Stomach (tissue), 9 donors: ENCODE data around the gene KISS1R. TPM values are rescaled to one million over a fixed set of nuclear protein-coding genes. Genes with fewer than 3 reads are reported as not detected.
A peak's percentile ranks its signal among the peaks of the same experiment; 100 is the strongest.
"Not testable (repeated sequence)": the region's sequence is repeated elsewhere in the genome, so short reads cannot be mapped to it uniquely, and the experiment has no call there.

Source experiments
- DNase-seq, 2 donors: peaks; one replicate each; pipeline versions ENCODE4 v3.0.0 to v3.0.0-alpha.2; 2013 to 2019
- H3K27ac ChIP-seq, 5 donors: fragments of 200-600 bp in 4 of 5; sonication (generic) in 4 of 5; one replicate each; pipeline ENCODE4 v1.5.1; 2013 to 2019; ENCODE audit warnings: mild to moderate bottlenecking in 1 of 5, moderate library complexity in 1 of 5
- H3K27me3 ChIP-seq, 3 donors: fragments of 200-600 bp; sonication (generic); one replicate each; pipeline ENCODE4 v1.5.1; 2017 to 2019; ENCODE audit warnings: mixed run types in 1 of 3
- H3K36me3 ChIP-seq, 4 donors: fragments of 200-600 bp; sonication (generic); 1 replicate in 3 of 4; 2 replicates in 1 of 4; pipeline ENCODE4 v1.5.1; 2016 to 2019
- H3K4me1 ChIP-seq, 4 donors: fragments of 200-600 bp; sonication (generic); one replicate each; pipeline ENCODE4 v1.5.1; 2016 to 2019
- H3K4me3 ChIP-seq, 4 donors: fragments of 200-600 bp; sonication (generic) in 3 of 4; one replicate each; pipeline ENCODE4 v1.5.1; 2016 to 2019; ENCODE audit warnings: mild to moderate bottlenecking in 1 of 4
- H3K9me3 ChIP-seq, 4 donors: fragments of 200-600 bp; sonication (generic); one replicate each; pipeline ENCODE4 v1.5.1; 2016 to 2019
- CTCF ChIP-seq, 7 experiments: fragments of 450-650 bp in 4 of 7; fragments of 200-600 bp in 3 of 7; sonication (generic) in 3 of 7; IDR thresholded peaks; one replicate each; pipeline ENCODE4 v1.5.1; 2016 to 2019; ENCODE audit warnings: antibody characterized with exemption in 7 of 7, control low read depth in 2 of 7, mild to moderate bottlenecking in 1 of 7
- EP300 ChIP-seq: sonication (generic); formaldehyde crosslinking; IDR thresholded peaks from one replicate; pipeline ENCODE4 v1.6.1; 2017; ENCODE audit warnings: antibody characterized with exemption
- POLR2A ChIP-seq, 4 donors: fragments of 450-650 bp; IDR thresholded peaks; one replicate each; pipeline ENCODE4 v1.6.1; 2016; ENCODE audit warnings: antibody characterized with exemption in 4 of 4, control low read depth in 2 of 4, mild to moderate bottlenecking in 1 of 4, moderate library complexity in 1 of 4
- POLR2AphosphoS5 ChIP-seq, 3 donors: sonication (generic); formaldehyde crosslinking; IDR thresholded peaks; one replicate each; pipeline ENCODE4 v1.6.1; 2016; ENCODE audit warnings: antibody characterized with exemption in 3 of 3
- WGBS, 5 donors: extraction: QIAGEN DNeasy Blood & Tissue Kit in 3 of 5; methylation state at CpG; one replicate each; pipeline versions ENCODE4 v1.1.5 to v1.1.7; 2013 to 2018; 5-methylcytosine and 5-hydroxymethylcytosine counted together
- intact Hi-C: fragments of 100-400 bp; cut with DNase I; formaldehyde crosslinking; loops from one replicate; pipeline ENCODE4 v1.15.1; 2023; ENCODE audit warnings: low total_unique reads
- polyA plus RNA-seq, 3 donors: library from polyadenylated mRNA; stranded (reverse); fragments of 200-250 nt; gene quantifications; one replicate each; pipeline ENCODE4 v1.2.3, GENCODE V29; 2013
- total RNA-seq, 5 donors: library from RNA; depleted of rRNA; stranded (reverse); fragments of >200 nt; gene quantifications; one replicate each; pipeline versions ENCODE4 v1.1.0 to v1.2.3, GENCODE V29; 2014 to 2016
- donor health status: healthy with polysubstance abuse.
- donor health status: Bipolar disorder and iron deficiency.
- donor health status: healthy.

KISS1R gene
- total and polyA plus RNA-seq, 8 donors: not detected

GRCh38 chr19:954672-955494 lies 37.8 kb downstream of the KISS1R start:
- WGBS, 5 donors: 73 to 87% (median 78%) methylated on average over 22 to 43 of the region's 43 CpGs
- peak in 1 of 2 donors; percentile 67 for DNase-seq
- Histone ChIP-seq H3K4me3 (no peak overlapping the region), H3K4me1 (peaks cover 12 to 36% (median 25%) of the 10 kb centered on the region in 4 donors), H3K27me3 (peaks cover 0 to 22% (median 6%) of the 10 kb centered on the region in 3 donors), H3K27ac (no peak overlapping the region), H3K9me3 (no peaks in the 10 kb centered on the region), H3K36me3 (peaks cover 0 to 4% (median 3%) of the 10 kb centered on the region in 4 donors)
- no peak for TF ChIP-seq CTCF (IDR thresholded peaks at IDR 0.05)
- no peak for TF ChIP-seq POLR2AphosphoS5 (IDR thresholded peaks at IDR 0.05)
- no peak for TF ChIP-seq EP300
- no peak for TF ChIP-seq POLR2A (IDR thresholded peaks at IDR 0.05)
- intact Hi-C loops: no loop called here

GRCh38 chr19:955803-956765 lies 39.0 kb downstream of the KISS1R start:
- intact Hi-C loops: no loop called here
- Histone ChIP-seq H3K4me1 (peaks cover 12 to 36% (median 25%) of the 10 kb centered on the region in 4 donors), H3K27ac (no peak overlapping the region), H3K36me3 (peaks cover 0 to 11% (median 9%) of the 10 kb centered on the region in 4 donors), H3K4me3 (no peak overlapping the region), H3K9me3 (no peaks in the 10 kb centered on the region), H3K27me3 (peaks cover 0 to 22% (median 6%) of the 10 kb centered on the region in 3 donors)
- 56 to 82% (median 68%) methylated on average over 37 to 55 of the region's 55 CpGs for WGBS, 5 donors
- peak in 1 of 2 donors; percentile 86 for DNase-seq
- no peak for TF ChIP-seq POLR2AphosphoS5 (IDR thresholded peaks at IDR 0.05)
- no peak for TF ChIP-seq EP300
- TF ChIP-seq POLR2A (IDR thresholded peaks at IDR 0.05): no peak

GRCh38 chr19:956766-957440 lies 39.8 kb downstream of the KISS1R start:
- H3K27me3 ChIP-seq: peaks cover 0 to 22% (median 6%) of the 10 kb centered on the region in 3 donors
- TF ChIP-seq POLR2A (IDR thresholded peaks at IDR 0.05) (no peak), POLR2AphosphoS5 (IDR thresholded peaks at IDR 0.05) (no peak), EP300 (no peak)
- no peaks in the 10 kb centered on the region for H3K9me3 ChIP-seq
- 46 to 55% (median 50%) methylated on average over 16 to 27 of the region's 27 CpGs for WGBS, 5 donors
- H3K27ac ChIP-seq: no peak overlapping the region
- peak in 1 of 2 donors; percentile 83 for DNase-seq
- H3K36me3 ChIP-seq: peaks cover 0 to 16% (median 12%) of the 10 kb centered on the region in 4 donors
- H3K4me3 ChIP-seq: no peak overlapping the region
- intact Hi-C loops: no loop called here
- H3K4me1 ChIP-seq: peaks cover 12 to 36% (median 25%) of the 10 kb centered on the region in 4 donors

- DNase-seq, H3K9me3 ChIP-seq, intact Hi-C loops, H3K4me3 ChIP-seq, H3K27ac ChIP-seq: not testable (repeated sequence)
- Histone ChIP-seq H3K36me3 (peaks cover 0 to 16% (median 12%) of the 10 kb centered on the region in 4 donors), H3K4me1 (peaks cover 10 to 37% (median 26%) of the 10 kb centered on the region in 4 donors), H3K27me3 (peaks cover 0 to 19% (median 6%) of the 10 kb centered on the region in 3 donors)
- WGBS, 5 donors: 79 to 96% (median 91%) methylated on average over 9 of the region's 9 CpGs
Observed at GRCh38 chr19:957578-957977, 40.4 kb downstream of the KISS1R start.

- TF ChIP-seq POLR2A (IDR thresholded peaks at IDR 0.05) (no peak), CTCF (IDR thresholded peaks at IDR 0.05) (no peak), POLR2AphosphoS5 (IDR thresholded peaks at IDR 0.05) (no peak), EP300 (no peak)
- Histone ChIP-seq H3K36me3 (peaks cover 0 to 26% (median 16%) of the 10 kb centered on the region in 4 donors), H3K27me3 (peaks cover 0 to 3% (median 0%) of the 10 kb centered on the region in 3 donors), H3K9me3 (no peaks in the 10 kb centered on the region), H3K27ac (no peak overlapping the region), H3K4me3 (no peak overlapping the region), H3K4me1 (peaks cover 0 to 21% (median 14%) of the 10 kb centered on the region in 4 donors)
- 74 to 87% (median 81%) methylated on average over 36 of the region's 36 CpGs for WGBS, 5 donors
- intact Hi-C loops: no loop called here
- peak in 1 of 2 donors; percentile 54 for DNase-seq
Observed at GRCh38 chr19:958967-959855, 42.1 kb downstream of the KISS1R start.
